HS-27A (cell line): ENCODE data around the gene CUEDC1.

Experiments
- DNase-seq: peaks from one replicate; pipeline ENCODE4 v3.0.0-alpha.2; 2012; ENCODE audit warnings: low read depth, missing footprints

Gene CUEDC1

DNA sequence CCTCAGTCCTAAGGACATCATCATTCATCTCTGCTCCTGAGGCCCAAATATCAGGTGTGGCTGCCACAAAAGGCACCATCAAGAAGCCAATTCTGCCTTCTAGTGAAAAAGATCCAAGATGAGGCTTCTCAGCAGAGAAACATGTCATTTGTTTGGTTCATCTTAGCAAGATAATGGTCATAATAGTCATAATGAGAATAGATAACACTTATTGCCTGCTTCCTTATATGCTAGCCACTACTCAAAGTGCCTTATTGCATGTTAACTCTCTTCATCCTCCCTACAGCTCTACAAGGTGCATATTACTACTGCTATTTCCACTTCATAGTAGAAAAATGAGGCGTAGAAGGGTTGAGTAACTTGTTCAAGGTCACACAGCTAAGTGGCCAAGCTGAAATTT, 60.4 kb downstream of the CUEDC1 start:
- no peak for DNase-seq

DNA sequence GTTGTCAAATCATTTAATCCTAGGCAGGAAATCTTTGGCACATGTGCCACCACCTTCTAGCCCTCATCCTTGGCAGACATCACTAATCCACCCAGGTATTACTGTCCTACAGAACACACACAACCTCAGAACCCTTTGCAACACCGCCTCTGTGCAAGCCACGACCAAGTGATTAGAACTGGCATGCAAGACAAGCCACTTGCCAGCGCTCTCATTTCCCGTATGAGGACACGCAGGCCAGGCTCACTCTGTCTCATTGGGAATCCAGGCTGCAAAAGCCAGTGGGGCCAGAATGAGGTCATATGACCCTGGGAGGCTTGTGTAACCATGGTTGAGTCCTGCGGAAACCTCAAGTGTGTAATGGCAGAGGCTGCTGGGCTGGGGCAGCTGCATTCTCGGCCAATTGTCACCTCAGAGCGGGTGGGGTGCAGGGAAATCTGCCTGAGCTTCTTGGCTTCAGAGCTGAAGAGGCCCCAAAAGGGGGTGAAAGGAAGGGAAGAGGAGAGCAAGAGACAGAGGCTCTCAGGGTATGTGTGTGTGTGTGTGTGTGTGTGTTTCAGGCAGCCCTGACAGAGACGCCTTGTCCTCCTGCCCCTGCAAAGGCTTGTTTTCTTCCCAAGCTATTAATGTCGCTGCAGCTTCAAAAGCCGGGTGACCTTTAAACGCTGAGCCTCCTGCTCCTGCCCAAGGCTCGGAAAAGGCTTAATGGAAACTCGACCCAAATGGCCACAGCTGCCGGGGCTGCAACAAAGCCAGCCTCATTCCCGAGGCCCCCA, 62.2 kb downstream of the CUEDC1 start:
- peak; percentile 91 for DNase-seq

DNA sequence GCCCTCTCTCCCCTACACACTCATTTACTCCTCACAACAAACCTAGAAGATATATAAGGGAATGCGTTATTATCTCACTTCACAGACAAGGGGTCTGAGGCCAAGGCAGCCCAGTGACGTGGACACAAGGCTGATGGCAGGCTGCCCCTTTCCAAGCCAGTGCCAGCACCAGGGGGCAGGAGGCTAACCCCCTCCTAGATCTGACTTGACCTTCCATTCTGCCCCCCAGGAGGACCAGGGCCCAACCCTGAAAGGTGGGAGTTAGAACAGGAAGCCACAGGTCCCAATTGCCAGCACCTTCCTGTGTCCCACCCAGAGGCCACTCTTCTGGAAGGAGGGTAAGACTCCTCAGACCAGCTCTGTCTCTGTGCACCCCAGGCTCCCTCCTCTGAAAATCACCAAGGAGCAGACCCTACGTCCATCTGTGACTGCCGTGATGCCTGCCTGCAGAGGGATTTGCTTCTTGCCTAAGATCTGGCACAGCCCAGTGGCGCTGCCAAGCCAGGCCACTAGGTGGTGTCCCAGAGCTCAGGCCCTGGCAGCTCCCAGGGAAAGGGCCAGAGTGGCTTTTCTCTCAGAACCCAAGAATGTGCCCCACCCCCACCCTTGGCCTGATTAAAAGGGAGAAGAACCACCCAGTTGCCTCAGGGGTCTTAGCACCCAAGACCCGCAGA, 62.9 kb downstream of the CUEDC1 start:
- no peak for DNase-seq

DNA sequence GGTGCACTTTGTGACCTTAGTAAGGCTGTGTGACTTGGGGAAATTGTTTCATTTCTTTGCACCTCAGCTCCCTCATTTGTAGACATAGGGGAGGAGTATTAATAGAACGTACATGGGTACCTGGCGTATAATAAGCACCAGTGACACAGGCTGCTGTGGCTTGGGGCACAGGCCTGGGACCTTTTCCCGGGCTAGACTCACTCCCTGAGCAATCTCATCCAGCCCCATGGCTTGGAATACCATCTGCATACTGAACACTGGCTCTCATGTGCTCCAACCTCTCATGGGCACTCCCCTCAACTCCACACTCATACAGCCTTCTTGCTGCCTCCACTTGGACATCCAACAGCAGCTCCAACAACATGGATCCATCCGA, 64.4 kb downstream of the CUEDC1 start:
- no peak for DNase-seq

DNA sequence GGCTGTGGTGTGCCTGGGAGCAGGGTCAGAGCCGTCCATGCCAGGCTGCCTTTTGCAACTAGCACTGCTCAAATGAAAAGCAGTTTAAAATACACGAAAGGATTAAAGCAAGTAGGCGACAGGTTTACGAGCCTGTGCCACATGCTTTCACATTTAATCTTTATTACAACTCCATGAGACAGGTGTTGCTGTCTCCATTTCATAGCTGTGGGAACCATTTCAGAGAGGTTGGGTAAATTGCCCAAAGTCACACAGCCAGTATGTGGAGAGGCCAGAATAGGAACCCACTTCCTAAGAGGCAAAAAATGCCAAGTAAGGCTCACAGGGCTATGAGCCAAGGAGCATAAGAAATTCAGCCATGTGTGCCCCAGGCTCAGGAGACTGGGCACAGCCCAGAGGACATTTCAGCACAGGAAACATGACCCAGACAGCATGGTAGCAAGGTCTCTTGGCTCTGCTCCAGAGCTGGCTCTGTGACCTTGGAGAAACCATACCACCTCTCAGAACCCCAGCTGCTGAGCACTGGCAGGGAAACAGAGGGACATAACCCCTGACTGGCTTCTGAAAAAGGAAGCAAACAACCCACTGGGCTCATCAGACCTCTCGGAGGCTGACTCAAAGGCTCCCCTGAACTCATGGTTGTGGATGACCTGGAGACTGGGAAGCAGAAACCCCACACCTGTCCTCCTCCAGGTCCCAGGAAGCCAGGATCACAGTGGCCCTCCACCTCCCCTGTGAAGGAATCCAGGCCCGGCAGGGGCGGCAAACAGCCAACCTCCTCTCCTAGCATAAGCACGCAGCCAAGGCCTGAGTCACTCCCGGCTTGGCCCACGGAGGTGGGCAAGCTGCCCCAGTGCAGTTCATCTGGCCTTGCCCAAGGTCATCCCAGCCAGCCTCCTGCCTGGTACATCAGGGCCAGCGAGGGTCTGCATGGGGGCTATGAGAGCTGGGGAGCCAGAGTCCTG, 65.0 kb downstream of the CUEDC1 start:
- no peak for DNase-seq

DNA sequence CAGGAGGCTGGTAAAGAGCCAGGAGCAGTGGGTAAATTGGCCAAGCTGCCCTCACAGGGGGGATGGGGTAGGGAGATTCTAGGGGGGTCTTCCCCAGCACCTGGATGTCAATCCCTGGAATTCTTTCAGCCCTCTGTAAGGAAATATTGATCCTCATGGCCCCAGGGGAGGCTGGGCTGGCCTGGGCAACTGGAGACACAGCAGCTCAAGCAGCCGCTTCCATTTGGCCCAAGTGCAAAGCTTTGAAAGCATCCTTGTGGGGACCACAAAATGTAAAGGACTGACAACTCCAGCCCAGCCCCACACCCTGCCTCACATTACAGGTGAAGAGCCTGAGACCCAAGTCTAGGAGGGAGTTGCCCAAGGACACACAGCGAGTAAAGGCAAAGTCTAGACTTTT, 66.0 kb downstream of the CUEDC1 start:
- DNase-seq, result no peak

DNA sequence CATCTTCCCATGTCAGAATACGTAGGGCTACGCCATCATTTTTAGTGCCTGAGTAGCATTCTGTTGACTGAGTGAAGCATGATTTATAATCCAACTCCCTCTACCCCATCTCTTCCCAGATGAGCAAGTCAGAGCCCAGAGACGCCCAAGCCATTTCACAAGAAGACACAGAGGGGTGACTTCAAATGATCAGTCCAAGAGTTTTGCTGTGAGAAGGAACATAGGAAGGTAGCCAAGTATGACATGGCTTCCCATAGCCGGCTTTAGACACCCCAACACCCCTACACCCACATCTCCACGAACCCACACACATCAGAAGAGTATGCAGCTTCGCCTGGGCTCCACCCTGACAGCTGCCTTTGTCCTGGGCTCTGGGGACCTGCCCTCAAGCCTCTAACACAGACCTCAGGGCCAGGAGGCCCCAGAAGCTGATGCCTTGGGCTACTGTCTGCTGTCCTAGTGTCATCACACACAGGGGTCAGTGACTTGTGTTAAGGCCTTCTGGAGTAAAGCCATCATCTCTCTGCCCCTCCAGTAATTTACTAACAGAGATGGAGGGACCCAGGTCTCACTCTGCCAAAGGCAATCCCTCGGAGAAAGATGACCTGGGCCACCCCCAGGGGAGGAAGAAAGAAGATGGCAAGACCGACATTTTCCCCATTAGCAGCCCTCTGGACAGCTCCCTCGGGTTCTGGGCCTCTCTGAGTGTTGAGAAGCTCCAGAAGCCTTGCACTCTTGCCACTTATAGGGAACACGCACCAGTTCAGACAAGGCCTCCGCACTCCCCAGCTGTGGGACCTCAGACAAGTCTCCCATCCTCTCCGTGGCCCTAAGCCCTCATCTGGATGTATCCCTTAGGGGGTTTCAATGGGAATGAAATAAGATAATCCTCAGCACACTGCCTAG, 66.6 kb downstream of the CUEDC1 start:
- no peak for DNase-seq

DNA sequence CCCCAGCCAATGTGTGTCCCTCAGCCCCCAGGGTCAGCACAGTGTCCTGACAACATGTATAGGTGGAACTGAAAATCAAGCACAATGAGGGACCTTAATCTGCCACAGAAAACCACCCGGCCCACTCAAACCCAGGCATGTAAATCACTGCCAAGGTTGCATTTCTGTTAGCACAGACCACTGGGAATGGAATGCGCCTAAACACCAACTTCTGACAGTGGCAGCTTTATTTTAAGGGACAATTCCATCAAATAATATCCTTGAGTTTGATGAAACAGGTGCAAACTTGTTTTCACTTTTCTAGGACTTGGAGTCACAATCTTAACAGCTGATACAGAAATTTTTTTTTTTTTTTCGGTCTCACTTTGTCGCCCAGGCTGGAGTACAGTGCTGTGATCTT, 68.1 kb downstream of the CUEDC1 start:
- DNase-seq, result no peak

DNA sequence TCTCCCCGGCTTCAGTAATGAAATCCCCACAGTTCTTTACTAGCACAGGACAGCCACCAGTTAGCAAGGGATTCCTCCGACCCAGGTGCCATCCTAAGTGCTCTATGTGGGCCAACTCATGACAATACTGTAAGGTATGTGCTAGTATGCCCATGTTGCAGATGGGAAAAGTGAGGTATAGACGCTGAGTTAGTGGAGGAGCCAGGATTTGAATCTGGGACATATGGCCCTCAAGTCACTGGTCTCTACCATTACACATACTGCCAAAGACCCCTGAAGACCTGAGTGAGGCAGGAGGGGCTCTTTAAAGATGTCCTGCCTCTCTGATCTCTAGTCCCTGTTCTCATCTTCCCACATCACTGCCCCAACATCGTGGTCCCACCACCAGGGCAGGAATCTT, 69.2 kb downstream of the CUEDC1 start:
- no peak for DNase-seq

DNA sequence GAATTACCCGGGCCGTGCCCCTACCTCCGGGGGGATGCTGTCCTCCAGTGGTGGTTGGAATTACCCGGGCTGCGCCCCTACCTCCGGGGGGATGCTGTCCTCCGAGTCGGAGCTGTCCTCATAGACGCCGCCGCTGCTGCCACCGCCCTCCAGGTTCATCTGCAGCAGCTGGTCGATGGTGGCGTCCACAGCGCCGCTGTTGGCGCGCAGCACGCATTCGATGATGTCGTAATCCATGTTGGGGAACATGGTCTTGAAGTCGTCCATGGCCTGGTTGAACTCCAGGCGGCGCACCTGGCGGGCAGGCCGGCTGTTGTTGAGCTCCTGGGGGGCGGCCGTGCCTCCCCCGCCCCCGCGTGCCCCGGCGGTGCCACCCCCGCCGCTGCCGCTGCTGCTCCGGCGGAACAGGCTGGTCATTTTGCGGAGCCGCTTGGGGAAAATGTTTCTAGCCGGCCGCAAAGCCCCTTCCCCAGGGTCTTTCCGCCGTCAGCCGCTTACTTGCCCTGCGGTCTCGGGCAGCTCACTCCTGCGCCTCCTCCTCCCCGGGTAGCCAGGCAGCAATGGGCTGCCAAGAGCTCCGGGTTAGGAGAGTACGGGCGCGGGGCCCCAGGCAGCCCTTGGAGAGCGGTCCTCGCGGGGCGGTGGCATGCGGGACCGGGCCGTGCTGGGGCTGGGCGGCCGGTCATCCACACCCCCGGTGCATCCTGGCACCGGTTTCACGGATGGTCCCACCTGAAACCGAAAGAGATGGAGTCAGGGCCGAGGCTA, 69.9 kb downstream of the CUEDC1 start:
- DNase-seq, result no peak

DNA sequence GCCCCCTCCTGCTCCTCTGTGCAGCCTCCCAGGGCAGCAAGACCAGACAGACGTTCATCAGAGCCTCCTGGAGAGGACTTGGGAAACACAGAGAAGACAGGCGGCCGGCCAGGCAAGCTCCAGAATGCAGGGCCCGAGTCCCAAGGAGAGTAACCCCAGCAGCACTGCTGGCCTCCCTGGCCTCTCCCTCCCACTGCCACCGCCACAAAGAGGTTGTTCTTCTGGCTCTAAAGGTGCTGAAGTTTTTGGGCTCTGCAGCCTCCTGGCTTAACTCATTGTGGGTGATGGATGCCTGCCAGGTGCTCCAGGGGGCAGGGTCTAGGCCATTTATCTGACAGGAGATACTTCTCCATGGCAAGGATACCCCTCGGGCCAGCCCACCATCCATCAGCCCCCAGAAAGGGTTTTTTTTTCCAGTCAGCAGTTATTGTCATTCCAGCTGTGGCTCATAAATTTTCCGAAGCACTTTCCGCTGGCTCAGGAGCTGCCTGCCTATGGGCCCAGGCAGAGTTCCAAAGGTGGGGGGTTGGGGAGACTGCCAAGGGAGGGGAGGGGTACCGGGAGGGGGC, 73.3 kb downstream of the CUEDC1 start:
- DNase-seq, result no peak

DNA sequence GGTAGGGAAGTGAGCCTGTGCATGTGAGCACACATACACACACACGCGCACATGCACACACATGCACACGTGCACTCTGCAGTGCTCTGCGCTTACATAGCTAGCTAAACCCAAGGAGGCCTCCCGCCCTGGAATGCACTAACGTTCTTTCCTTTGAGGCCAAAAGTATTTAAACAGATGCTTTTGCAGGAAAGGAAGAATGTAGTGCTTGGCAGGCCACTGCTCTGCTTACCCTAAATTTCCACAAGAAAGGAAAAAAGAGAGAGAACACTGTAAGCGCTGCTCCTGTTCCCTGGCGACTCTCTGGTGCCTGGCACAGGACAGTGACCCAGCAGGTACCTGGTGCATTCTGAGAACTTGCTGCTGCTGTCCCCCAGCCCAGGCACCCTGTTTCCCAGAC, 74.1 kb downstream of the CUEDC1 start:
- no peak for DNase-seq

DNA sequence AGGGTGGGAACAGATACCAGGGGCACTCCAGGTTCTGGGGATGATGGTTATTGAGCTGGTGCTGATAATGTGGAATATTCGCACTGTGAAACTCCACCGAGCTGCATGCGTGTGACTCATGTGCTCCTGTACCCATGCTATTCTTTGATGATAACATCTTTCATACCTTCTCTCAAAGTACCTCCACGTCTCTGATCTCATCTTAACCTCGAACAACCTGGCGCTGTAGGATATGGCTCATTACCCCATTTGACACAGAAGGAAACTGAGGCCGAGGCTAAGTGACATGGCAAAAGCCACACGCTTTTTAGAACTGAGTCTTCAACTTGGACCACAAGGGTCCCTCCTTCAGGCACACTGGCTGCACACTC, 75.1 kb downstream of the CUEDC1 start:
- DNase-seq, result no peak

DNA sequence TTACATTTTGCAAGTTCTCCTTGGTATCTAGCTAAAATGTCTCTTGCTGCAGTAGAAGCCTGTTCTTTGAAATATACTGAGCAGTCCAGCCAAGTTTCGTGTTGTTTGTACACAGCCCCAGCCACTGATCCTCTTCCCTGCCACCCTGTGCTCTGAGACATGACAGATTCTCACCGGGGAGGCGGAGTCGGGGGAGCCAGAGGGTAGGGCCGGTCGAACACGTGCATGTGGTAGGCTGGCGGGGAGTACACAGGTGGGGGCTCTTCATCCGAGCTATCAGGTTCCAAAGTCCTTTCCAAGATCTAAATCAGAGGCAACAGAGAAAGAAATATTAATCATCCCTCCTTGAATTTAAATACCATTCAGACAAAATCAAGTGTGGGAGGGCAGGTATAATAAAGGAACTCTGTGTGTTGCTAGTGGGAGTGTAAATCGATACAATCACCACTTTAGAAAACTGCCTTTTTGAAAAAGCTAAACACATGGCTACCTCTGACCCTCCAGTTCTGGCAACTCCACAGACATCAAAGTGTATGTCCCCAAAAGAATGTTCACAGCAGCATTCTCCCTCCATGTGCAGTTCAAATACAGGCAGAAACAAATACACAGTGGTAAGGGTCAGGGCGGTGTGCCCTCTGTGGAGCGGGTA, 75.7 kb downstream of the CUEDC1 start:
- DNase-seq, result no peak

DNA sequence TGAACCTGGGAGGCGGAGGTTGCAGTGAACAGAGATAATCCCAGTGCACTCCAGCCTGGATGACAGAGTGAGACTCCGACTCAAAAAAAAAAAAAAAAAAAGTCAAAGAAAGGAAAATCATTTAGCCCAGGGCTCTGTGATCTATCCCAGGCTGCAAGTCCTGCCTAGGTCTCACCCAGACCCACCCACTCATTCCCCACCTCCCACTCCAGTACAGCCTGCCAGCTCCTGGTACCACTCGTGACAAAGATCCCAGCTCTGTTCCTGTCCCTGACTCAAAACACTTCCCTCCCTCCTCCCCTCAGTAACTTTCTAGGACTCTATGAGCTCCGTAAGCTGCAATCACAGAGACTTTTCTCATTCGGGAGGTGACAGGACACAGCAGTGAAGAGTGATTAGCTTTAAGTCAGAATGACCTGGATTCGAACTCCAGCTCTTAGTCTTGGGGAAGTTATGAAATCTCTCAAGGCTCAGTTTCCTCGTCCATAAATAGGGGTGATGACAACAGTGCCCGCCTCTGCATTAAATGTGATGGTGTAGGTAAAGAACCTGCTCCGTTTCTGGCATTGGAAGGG, 77.3 kb downstream of the CUEDC1 start:
- no peak for DNase-seq

DNA sequence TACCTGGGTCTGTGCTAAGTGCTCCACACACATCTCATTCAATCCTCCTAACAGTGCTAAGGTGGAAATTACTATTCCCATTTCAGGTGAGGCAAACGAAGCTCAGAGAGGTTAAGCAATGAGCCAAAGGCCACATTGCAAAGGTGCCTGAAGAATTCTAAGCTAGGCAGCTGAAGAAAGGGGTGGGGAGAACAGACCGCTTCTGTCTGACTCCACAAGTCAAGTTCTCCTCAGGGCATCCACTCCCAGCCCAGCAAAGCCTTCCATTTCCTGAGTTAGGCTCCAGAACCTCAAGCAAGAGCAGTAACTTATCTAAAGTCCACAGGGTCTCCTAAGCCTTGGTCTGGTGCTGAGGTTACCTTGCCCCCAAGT, 78.4 kb downstream of the CUEDC1 start:
- no peak for DNase-seq

DNA sequence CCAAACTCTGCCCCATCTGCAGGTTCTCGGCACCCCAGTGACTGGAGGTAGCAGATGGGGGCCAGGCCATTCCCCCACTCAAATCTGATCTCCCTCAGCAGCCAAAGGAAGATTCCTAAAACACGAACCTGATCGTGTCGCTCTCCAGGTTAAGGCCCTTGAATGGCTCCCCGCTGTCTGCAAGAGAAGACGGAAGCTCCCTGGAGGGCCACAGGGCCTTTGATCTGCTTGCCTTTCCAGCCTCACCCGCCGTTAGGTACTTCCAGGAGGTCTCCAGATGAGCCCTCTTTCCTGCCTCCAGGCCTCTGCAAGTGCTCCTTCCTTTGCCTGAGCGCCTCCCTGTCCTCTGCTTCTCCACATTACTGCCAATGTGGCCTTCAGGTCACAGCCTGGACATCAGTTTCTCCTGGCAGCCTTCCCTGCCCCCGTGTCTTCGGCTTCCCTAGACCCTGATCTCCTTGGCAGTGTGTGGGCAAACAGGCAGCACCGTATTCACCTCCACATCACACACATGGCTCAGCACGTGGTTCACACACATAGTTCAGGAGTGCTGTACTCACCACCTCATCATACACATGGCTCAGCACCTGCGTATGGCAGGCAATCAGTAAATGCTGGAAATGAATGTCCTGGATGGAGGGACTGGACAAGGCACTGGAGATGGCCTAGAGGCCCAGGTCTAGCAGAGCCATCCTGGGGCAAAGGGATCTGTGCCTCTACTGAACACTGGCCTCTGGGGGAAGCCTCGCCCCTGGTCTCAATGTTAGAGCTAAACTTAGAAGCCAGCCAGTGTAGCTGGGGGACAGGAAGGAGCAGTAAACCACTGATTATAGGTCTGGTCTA, 79.0 kb downstream of the CUEDC1 start:
- DNase-seq, result no peak

DNA sequence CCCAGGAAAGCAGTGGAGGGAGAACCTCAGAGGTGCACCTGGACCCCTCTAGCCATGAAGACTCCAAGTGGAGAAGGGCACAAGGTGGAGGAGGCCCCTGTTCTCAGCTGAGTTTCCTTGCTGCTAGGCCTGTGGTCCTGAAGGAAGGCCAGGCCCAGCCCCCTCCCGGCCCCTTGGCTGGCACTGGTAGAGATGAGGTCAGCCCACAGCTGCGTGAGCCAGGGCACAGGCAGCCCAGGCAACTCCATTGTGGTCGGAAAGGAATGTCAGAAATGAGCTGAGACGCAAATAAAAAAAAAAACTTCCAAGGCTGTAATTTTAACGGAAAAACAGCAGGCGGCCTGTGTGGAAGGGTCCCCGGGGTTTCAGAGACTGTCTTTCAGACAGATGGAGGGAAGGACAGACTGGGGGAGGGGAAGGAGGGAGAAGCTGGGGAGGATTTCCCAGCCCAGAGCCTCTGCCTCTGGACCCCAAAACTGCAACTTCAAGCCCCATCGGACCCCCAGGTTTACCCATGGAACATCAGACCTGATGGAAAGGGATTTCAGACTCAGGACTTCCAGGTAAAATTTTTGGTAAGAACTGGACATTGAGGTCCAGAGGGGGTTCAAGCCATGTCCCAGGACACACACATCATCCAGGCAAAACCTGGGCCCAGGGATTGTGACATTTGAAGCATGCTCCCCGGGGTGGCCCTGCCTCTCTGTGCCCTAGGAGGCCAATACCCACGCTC, 79.8 kb downstream of the CUEDC1 start:
- DNase-seq, result peak; percentile 95
